ENCODE results near the gene INSYN2A.

DNA sequence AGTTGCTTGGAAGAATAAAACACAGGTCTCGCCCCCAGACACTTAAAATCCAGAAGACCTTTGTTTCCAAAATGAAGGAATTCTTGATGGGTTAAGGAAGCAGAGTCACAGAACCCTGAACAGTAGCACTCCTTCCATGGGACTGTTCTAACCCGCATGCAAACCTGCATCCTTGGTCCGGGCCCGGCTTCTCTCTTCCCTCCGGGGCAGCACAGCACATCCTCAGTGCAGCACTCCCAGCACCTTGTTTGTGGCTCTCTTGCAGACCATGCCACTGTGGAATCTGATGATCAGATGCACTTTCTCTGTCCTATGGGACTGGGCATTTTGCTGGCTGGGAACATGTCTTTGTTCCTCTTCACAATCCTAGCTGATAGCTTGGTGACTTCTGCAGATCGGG is 33.5 kb downstream of the INSYN2A start:
- no peak for TF ChIP-seq POLR2A (IDR thresholded peaks at IDR 0.05)
- TF ChIP-seq, protein P1, sequence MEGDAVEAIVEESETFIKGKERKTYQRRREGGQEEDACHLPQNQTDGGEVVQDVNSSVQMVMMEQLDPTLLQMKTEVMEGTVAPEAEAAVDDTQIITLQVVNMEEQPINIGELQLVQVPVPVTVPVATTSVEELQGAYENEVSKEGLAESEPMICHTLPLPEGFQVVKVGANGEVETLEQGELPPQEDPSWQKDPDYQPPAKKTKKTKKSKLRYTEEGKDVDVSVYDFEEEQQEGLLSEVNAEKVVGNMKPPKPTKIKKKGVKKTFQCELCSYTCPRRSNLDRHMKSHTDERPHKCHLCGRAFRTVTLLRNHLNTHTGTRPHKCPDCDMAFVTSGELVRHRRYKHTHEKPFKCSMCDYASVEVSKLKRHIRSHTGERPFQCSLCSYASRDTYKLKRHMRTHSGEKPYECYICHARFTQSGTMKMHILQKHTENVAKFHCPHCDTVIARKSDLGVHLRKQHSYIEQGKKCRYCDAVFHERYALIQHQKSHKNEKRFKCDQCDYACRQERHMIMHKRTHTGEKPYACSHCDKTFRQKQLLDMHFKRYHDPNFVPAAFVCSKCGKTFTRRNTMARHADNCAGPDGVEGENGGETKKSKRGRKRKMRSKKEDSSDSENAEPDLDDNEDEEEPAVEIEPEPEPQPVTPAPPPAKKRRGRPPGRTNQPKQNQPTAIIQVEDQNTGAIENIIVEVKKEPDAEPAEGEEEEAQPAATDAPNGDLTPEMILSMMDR (IDR thresholded peaks at IDR 0.05), result no peak
